ENCODE measurements around the gene SCO1.

GRCh38 chr17:10699856-10700255 is 2.5 kb upstream of the SCO1 start:
- no peak for TF ChIP-seq CTCF (IDR thresholded peaks at IDR 0.05; ENCODE audit: low read depth, low read length, missing input control)
- TF ChIP-seq YY1 (IDR thresholded peaks at IDR 0.05), result no peak
- TF ChIP-seq JUND (IDR thresholded peaks at IDR 0.05), result no peak
- no peak for TF ChIP-seq REST (IDR thresholded peaks at IDR 0.05)
- TF ChIP-seq TAF1 (conservative IDR thresholded peaks at IDR 0.05), result no peak
- TF ChIP-seq RXRA (IDR thresholded peaks at IDR 0.05), result no peak
- TF ChIP-seq SP1 (IDR thresholded peaks at IDR 0.05), result no peak
- TF ChIP-seq MAX (IDR thresholded peaks at IDR 0.05), result no peak
- TF ChIP-seq EGR1 (IDR thresholded peaks at IDR 0.05; ENCODE audit: low read depth in 2 of 2), result no peak
- TF ChIP-seq GABPA (IDR thresholded peaks at IDR 0.05 in 1 of 2, conservative IDR thresholded peaks at IDR 0.05 in 1 of 2), result no peak
- no peak for TF ChIP-seq ATF3 (IDR thresholded peaks at IDR 0.05)
- TF ChIP-seq RAD21 (IDR thresholded peaks at IDR 0.05), result no peak
